Tibial nerve (tissue), 4 donors: ENCODE data around the gene PLXNA4.

Experiments
- CTCF ChIP-seq, 5 experiments: fragments of 200-600 bp in 3 of 5; fragments of 450-650 bp in 2 of 5; sonication (generic) in 3 of 5; IDR thresholded peaks; one replicate each; pipeline ENCODE4 v1.5.1; 2016 to 2019; ENCODE audit warnings: antibody characterized with exemption in 5 of 5, mild to moderate bottlenecking in 3 of 5, moderate library complexity in 2 of 5
- EP300 ChIP-seq, 2 donors: sonication (generic); formaldehyde crosslinking; IDR thresholded peaks; one replicate each; pipeline ENCODE4 v1.6.1; 2017; ENCODE audit warnings: antibody characterized with exemption in 2 of 2, mild to moderate bottlenecking in 1 of 2
- POLR2A ChIP-seq, 2 donors: fragments of 450-650 bp; IDR thresholded peaks; one replicate each; pipeline ENCODE4 v1.6.1; 2017; ENCODE audit warnings: antibody characterized with exemption in 2 of 2, mild to moderate bottlenecking in 2 of 2, moderate library complexity in 2 of 2

- no peak for TF ChIP-seq CTCF (IDR thresholded peaks at IDR 0.05)
- TF ChIP-seq POLR2A (IDR thresholded peaks at IDR 0.05), result no peak
- no peak for TF ChIP-seq EP300 (IDR thresholded peaks at IDR 0.05)
These were observed 224.2 kb downstream of the PLXNA4 start for GRCh38 chr7:132351954-132352499.
